ENCODE measurements around the gene SPCS2. TPM values are rescaled to one million over a fixed set of nuclear protein-coding genes. Genes with fewer than 3 reads are reported as not detected.

SPCS2 gene
- total and polyA plus RNA-seq, 2 of the 8 experiments (the other 6 are each of a cell fraction or from before 2014, with no cell fraction given) = 92.7 to 161 TPM

DNA sequence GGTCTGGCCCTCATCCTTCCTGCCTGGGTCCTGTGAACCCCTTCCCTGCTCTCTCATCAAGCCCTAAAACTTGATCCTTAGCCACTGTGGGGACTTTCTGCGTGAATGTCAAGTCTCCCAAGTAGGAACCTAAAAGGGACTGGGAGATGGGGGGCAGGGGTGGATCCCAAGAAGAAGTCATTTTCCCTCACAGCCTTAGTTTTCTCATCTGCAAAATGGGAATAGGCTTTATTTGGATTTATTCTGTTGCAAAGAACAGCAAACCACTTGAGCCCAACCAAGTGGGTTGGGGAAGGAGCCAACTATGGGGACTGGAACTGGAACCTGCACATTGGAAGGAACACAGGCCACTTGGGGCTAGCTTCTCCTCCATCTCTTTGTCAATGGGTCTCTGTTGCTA, 76.5 kb downstream of the SPCS2 start:
- H3K56ac ChIP-seq (replicated peaks; ENCODE audit: insufficient read length, low read depth, low read length) = no peak overlapping the region
- H2AFZ ChIP-seq (ENCODE audit: low read length) = no peak overlapping the region
- no peak overlapping the region for H3K18ac ChIP-seq (ENCODE audit: extremely low read depth, low read length)
- H3K79me2 ChIP-seq (ENCODE audit: control insufficient read depth in 1 of 2, insufficient read depth in 2 of 2, low read length in 2 of 2) = no peaks in the 10 kb centered on the region
- H4K91ac ChIP-seq (replicated peaks; ENCODE audit: insufficient read length, low read length) = no peak overlapping the region
- peaks cover 0 to 4% of the 10 kb centered on the region in 2 experiments; a peak in 1 of 4 replicates for H3K9me3 ChIP-seq (ENCODE audit: insufficient read depth in 2 of 2, low read depth in 1 of 2, low read length in 1 of 2)
- no peaks in the 10 kb centered on the region for H3K27me3 ChIP-seq (replicated peaks in 1 of 4; ENCODE audit: control insufficient read depth in 3 of 4, extremely low read depth in 1 of 4, insufficient read depth in 3 of 4, low read length in 3 of 4)
- no peaks in the 10 kb centered on the region for H4K20me1 ChIP-seq (replicated peaks in 1 of 2; ENCODE audit: control insufficient read depth in 1 of 2, insufficient read depth in 2 of 2, low read length in 2 of 2)
- no peak overlapping the region for H2AK5ac ChIP-seq (ENCODE audit: low read depth, low read length)
- CTCF ChIA-PET (ENCODE audit: partially characterized antibody) = interaction anchor here (0.9 to 8.9 kb wide), 8 partner anchors 8 to 219 kb away, joined by 3 to 142 read pairs (median 4); no protein-coding TSS in a partner anchor
- H2BK120ac ChIP-seq (replicated peaks; ENCODE audit: low read depth, low read length) = no peak overlapping the region
- no peak overlapping the region for H2BK5ac ChIP-seq (ENCODE audit: low read depth, low read length)
- no peak overlapping the region for H3K4me3 ChIP-seq (ENCODE audit: extremely low read depth in 1 of 4, insufficient read depth in 2 of 4, low read depth in 3 of 4, low read length in 4 of 4)
- no peaks in the 10 kb centered on the region; the same call in 1 of the 2 replicates for H3K23me2 ChIP-seq (ENCODE audit: low read depth, low read length)
- H2BK20ac ChIP-seq (ENCODE audit: low read length) = no peak overlapping the region
- no peak overlapping the region for H3K4me2 ChIP-seq (ENCODE audit: insufficient read depth in 1 of 2, low read depth in 2 of 2, low read length in 2 of 2)
- H3K4ac ChIP-seq (replicated peaks; ENCODE audit: insufficient read length, low read depth, low read length) = no peak overlapping the region
- no peak overlapping the region for H4K5ac ChIP-seq (ENCODE audit: insufficient read length, low read depth, low read length)
- H3K79me1 ChIP-seq (ENCODE audit: low read depth, low read length) = no peaks in the 10 kb centered on the region
- 82% methylated on average over 1 of the region's 1 CpG; no CpG with 5 or more reads in 1 of the 2 experiments for WGBS, 2 experiments (ENCODE audit: extremely low coverage in 1 of 2, insufficient coverage in 1 of 2, insufficient read length in 1 of 2, insufficient replicate concordance in 2 of 2, low coverage in 1 of 2, low lambda C conversion rate in 2 of 2, missing lambda C conversion rate in 1 of 2)
- no peak overlapping the region for H3K27ac ChIP-seq (ENCODE audit: low read depth, low read length)
- no peak overlapping the region for H4K8ac ChIP-seq (ENCODE audit: extremely low read depth, insufficient read depth, low read length)
- no peak overlapping the region for H2BK15ac ChIP-seq (ENCODE audit: low read length)
- FAIRE-seq (no peak), DNase-seq (ENCODE audit: low read depth in 1 of 2, low spot score in 2 of 2) (no peak)
- H2BK12ac ChIP-seq (ENCODE audit: low read depth, low read length) = no peak overlapping the region
- no peak overlapping the region for H3K14ac ChIP-seq (ENCODE audit: insufficient read length)
- POLR2A ChIA-PET (ENCODE audit: partially characterized antibody) = interaction anchor here (1.1 kb wide), 1 partner anchor 37 kb away, joined by 3 read pairs; the partner anchor contains the start of gene NEU3
- no peaks in the 10 kb centered on the region for H3K36me3 ChIP-seq (ENCODE audit: control insufficient read depth in 2 of 4, insufficient read depth in 4 of 4, low read length in 3 of 4)
- H3K4me1 ChIP-seq (replicated peaks in 1 of 4; ENCODE audit: control insufficient read depth in 3 of 4, insufficient read depth in 4 of 4, low read length in 3 of 4) = no peaks in the 10 kb centered on the region; a peak in 2 of 7 replicates
- H3K23ac ChIP-seq (ENCODE audit: insufficient read length) = no peak overlapping the region
- H3K9ac ChIP-seq (replicated peaks in 1 of 4; ENCODE audit: extremely low read depth in 1 of 4, low read depth in 3 of 4, low read length in 3 of 4) = no peak overlapping the region
- TF ChIP-seq BCL11A (IDR thresholded peaks at IDR 0.05; ENCODE audit: low read depth in 2 of 2, low read length in 2 of 2) = no peak
- no peak for TF ChIP-seq NANOG (IDR thresholded peaks at IDR 0.05; ENCODE audit: insufficient read depth, low read depth, low read length, poor library complexity, severe bottlenecking)
- TF ChIP-seq TAF7 (optimal IDR thresholded peaks at IDR 0.05; ENCODE audit: borderline replicate concordance, low read depth, low read length) = no peak
- no peak for TF ChIP-seq CBX5 (IDR thresholded peaks at IDR 0.05; ENCODE audit: low read depth, low read length)
- no peak for TF ChIP-seq CHD2 (IDR thresholded peaks at IDR 0.05; ENCODE audit: low read length)
- no peak for TF ChIP-seq GTF2F1 (IDR thresholded peaks at IDR 0.05; ENCODE audit: borderline replicate concordance, low read depth, low read length)
- no peak for TF ChIP-seq CBX8 (IDR thresholded peaks at IDR 0.05; ENCODE audit: borderline replicate concordance, low read depth, low read length)
- TF ChIP-seq JUN (IDR thresholded peaks at IDR 0.05; ENCODE audit: low read depth, low read length) = no peak
- no peak for TF ChIP-seq SUZ12 (IDR thresholded peaks at IDR 0.05; ENCODE audit: low read length)
- TF ChIP-seq EZH2 (IDR thresholded peaks at IDR 0.05; ENCODE audit: low read depth, low read length, severe bottlenecking) = no peak
- TF ChIP-seq KDM1A (IDR thresholded peaks at IDR 0.05; ENCODE audit: borderline replicate concordance, low read length) = no peak
- TF ChIP-seq HDAC6 (IDR thresholded peaks at IDR 0.05; ENCODE audit: low read depth, low read length) = no peak
- TF ChIP-seq SIX5 (IDR thresholded peaks at IDR 0.05; ENCODE audit: low read depth, low read length) = no peak
- TF ChIP-seq SP1 (IDR thresholded peaks at IDR 0.05; ENCODE audit: low read depth, low read length) = no peak
- no peak for TF ChIP-seq JUND (IDR thresholded peaks at IDR 0.05; ENCODE audit: low read length)

Data from H1 (cell line).